ENCODE results near the gene ALKBH4.

Gene ALKBH4

DNA sequence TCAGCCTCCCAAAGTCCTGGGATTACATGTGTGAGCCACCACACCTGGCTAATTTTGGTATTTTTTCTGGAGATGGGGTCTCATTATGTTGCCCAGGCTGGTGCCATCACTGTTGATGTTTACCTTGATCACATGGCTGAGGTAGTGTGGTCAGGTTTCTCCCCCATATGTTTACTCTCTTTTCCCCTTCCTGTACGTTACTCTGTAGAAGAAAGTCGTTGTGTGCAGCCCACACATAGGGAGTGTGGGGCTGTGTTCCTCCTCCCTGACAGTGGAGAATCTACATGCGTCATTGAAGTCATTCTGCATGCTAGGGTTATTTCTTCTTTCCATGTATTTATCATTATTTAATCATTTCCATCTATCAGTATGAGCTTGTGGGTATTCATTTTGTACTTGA is 47.6 kb downstream of the ALKBH4 start:
- DNase-seq (ENCODE audit: low read depth), result no peak
- no peak overlapping the region for H3K4me3 ChIP-seq (ENCODE audit: low read depth, low read length)
- TF ChIP-seq, protein P1, sequence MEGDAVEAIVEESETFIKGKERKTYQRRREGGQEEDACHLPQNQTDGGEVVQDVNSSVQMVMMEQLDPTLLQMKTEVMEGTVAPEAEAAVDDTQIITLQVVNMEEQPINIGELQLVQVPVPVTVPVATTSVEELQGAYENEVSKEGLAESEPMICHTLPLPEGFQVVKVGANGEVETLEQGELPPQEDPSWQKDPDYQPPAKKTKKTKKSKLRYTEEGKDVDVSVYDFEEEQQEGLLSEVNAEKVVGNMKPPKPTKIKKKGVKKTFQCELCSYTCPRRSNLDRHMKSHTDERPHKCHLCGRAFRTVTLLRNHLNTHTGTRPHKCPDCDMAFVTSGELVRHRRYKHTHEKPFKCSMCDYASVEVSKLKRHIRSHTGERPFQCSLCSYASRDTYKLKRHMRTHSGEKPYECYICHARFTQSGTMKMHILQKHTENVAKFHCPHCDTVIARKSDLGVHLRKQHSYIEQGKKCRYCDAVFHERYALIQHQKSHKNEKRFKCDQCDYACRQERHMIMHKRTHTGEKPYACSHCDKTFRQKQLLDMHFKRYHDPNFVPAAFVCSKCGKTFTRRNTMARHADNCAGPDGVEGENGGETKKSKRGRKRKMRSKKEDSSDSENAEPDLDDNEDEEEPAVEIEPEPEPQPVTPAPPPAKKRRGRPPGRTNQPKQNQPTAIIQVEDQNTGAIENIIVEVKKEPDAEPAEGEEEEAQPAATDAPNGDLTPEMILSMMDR (IDR thresholded peaks at IDR 0.05; ENCODE audit: low read depth, low read length), result no peak
- TF ChIP-seq POLR2A (IDR thresholded peaks at IDR 0.05; ENCODE audit: extremely low read depth, insufficient read length) (no peak), MYC (IDR thresholded peaks at IDR 0.05; ENCODE audit: low read depth, low read length) (no peak)
- TF ChIP-seq, protein P2, sequence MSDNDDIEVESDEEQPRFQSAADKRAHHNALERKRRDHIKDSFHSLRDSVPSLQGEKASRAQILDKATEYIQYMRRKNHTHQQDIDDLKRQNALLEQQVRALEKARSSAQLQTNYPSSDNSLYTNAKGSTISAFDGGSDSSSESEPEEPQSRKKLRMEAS (IDR thresholded peaks at IDR 0.05; ENCODE audit: low read depth, low read length), result no peak

DNA sequence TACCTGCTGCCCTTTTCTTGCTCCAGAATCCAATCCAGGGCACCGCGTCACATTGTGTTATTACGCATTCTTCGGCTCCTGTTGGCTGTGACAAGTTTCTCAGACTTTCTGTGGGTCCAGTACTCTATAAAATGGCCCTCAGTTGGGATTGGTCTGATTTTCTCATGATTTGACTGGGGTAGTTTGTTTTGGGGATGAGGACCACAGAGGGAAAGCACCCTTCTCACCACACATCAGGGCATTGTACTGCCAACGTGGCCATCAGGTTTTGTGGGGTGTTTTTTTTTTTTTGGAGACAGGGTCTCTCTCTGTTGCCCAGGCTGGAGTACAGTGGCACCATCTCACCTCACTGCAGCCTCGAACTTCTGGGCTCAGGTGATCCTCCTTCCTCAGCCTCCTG is 48.3 kb downstream of the ALKBH4 start:
- H3K4me3 ChIP-seq (ENCODE audit: low read depth, low read length), result no peak overlapping the region
- no peak for DNase-seq (ENCODE audit: low read depth)
- TF ChIP-seq, protein P1 (IDR thresholded peaks at IDR 0.05; ENCODE audit: low read depth, low read length), result no peak
- TF ChIP-seq, protein P2 (IDR thresholded peaks at IDR 0.05; ENCODE audit: low read depth, low read length), result no peak
- TF ChIP-seq MYC (IDR thresholded peaks at IDR 0.05; ENCODE audit: low read depth, low read length) (no peak), POLR2A (IDR thresholded peaks at IDR 0.05; ENCODE audit: extremely low read depth, insufficient read length) (no peak)

DNA sequence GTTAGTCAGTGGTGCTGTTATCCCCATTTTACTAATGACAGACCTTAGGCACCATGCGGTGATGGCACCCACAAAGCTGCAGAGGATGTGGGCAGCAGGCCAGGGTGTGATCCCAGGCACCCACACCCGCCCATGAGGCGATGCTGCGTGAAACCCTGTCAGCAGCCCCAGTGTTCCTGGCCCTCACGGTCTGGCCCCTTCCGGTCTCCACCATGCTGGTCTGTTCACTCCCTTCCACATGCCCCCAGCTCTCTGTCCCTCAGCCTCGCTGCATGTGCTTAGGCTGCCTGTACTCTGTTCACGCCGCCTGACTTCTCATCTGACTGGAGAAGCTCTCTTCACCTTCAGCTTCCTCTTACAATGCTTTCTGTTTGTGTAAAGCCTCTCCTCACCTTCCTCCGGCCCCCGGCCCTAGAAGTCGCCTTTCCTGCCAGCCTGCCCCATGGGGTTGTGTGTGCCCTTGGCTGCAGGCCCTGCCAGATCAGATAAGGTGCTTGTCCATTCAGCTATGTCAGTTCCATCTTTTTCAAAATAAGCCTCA is 48.9 kb downstream of the ALKBH4 start:
- no peak overlapping the region for H3K4me3 ChIP-seq (ENCODE audit: low read depth, low read length)
- DNase-seq (ENCODE audit: low read depth), result no peak
- TF ChIP-seq, protein P2 (IDR thresholded peaks at IDR 0.05; ENCODE audit: low read depth, low read length), result peak; percentile 9; the same call in 1 of the 2 replicates
- TF ChIP-seq MYC (IDR thresholded peaks at IDR 0.05; ENCODE audit: low read depth, low read length), result no peak
- TF ChIP-seq, protein P1 (IDR thresholded peaks at IDR 0.05; ENCODE audit: low read depth, low read length), result no peak
- no peak for TF ChIP-seq POLR2A (IDR thresholded peaks at IDR 0.05; ENCODE audit: extremely low read depth, insufficient read length)

DNA sequence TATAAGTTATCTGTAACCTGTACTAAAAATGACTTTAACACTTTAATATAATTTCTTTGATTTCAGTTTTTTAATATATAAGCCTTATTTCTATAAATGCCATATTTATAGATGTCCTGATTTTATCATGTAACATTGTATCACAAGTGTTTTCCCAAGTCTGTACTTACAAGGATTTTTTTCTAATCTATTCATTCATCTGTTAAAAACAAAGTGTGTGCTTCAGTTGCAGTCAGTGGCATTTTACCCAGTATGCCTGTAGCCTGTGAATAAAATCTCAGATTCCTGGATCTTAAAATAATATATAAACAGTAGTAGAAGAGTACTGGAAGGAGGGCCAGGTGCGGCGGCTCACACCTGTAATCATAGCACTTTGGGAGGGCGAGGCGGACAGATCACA is 51.1 kb downstream of the ALKBH4 start:
- H3K4me3 ChIP-seq (ENCODE audit: low read depth, low read length), result no peak overlapping the region
- no peak for DNase-seq (ENCODE audit: low read depth)
- TF ChIP-seq MYC (IDR thresholded peaks at IDR 0.05; ENCODE audit: low read depth, low read length), result no peak
- TF ChIP-seq, protein P1 (IDR thresholded peaks at IDR 0.05; ENCODE audit: low read depth, low read length), result no peak
- no peak for TF ChIP-seq POLR2A (IDR thresholded peaks at IDR 0.05; ENCODE audit: extremely low read depth, insufficient read length)
- TF ChIP-seq, protein P2 (IDR thresholded peaks at IDR 0.05; ENCODE audit: low read depth, low read length), result no peak

DNA sequence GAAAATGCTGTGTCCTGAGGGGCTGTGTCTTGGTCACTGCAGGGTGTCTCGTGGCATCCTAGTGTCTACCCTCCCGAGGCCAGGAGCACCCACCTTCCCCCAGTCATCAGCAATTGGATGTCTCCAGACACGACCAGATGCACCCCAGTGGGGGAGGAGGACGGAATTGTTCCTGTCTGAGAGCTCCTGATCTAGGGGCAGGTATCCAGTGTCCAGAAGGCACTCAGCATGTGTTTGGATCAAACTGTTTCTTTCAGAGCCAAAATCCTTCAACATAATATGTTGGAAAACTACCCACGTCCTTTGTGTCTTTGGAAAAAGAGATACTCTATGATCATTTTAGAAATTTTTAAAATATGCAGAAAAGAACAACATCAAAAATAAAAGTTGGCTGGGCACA is 51.6 kb downstream of the ALKBH4 start:
- DNase-seq (ENCODE audit: low read depth), result no peak
- H3K4me3 ChIP-seq (ENCODE audit: low read depth, low read length), result no peak overlapping the region
- no peak for TF ChIP-seq POLR2A (IDR thresholded peaks at IDR 0.05; ENCODE audit: extremely low read depth, insufficient read length)
- TF ChIP-seq MYC (IDR thresholded peaks at IDR 0.05; ENCODE audit: low read depth, low read length), result no peak

DNA sequence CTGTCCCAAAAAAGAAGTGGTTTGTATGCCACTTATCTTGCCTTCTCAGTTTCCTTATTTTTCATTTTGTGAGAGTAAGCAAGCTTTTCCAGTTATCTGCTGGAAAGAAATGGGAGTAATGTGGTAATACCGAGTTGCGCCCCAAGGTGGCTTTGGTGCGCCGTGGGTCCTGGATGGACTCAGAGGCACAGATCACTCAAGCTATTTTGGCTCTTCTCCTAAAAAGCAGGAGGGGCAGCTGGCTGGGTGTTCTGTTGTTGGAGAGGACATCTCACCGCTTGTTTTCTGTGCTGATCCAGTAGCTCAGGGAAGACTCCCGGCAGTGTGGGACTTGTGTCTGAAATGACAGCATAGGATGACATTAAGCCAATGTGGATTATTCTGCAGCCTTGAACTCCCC is 52.1 kb downstream of the ALKBH4 start:
- TF ChIP-seq, protein P1 (IDR thresholded peaks at IDR 0.05; ENCODE audit: low read depth, low read length), result peak; percentile 27
- no peak for TF ChIP-seq POLR2A (IDR thresholded peaks at IDR 0.05; ENCODE audit: extremely low read depth, insufficient read length)
- H3K4me3 ChIP-seq (ENCODE audit: low read depth, low read length), result no peak overlapping the region
- DNase-seq (ENCODE audit: low read depth), result peak; percentile 51
